IMR-90 (cell line): ENCODE data around the gene PLEKHA8. TPM values are rescaled to one million over a fixed set of nuclear protein-coding genes. Genes with fewer than 3 reads are reported as not detected.

Experiments
- ATAC-seq: fragments of 200-7000 bp; cut with Tn5 transposase; 2 replicates; pipeline ENCODE4 v1.9.1; 2020; ENCODE audit warnings: low read depth, mild to moderate bottlenecking, moderate library complexity
- BruUV-seq: library from RNA; stranded (reverse); fragments of 400-500 nt; replicated peaks from 2 replicates; lab custom pipeline; 2021; lab: Mats Ljungman, UMichigan
- CTCF ChIA-PET: fragments of 300-600 bp; formaldehyde crosslinking; extraction: SDS; loops from one replicate; lab custom pipeline; 2021; ENCODE audit warnings: antibody characterized with exemption; lab: Yijun Ruan, JAX
- POLR2A ChIA-PET: fragments of 300-600 bp; sonication (Branson Sonifier 250); formaldehyde crosslinking; loops from one replicate; lab custom pipeline; 2022; ENCODE audit warnings: antibody characterized with exemption; ENCODE audit not compliant: unreplicated experiment; lab: Charles Lee
- DNase-seq: peaks from one replicate; pipeline ENCODE4 v3.0.0; 2013
- H2AFZ ChIP-seq: replicated peaks from 2 replicates; pipeline ENCODE3; 2013; ENCODE audit warnings: low read length, mild to moderate bottlenecking; ENCODE audit not compliant: poor library complexity
- H2AK5ac ChIP-seq: 2 replicates; pipeline ENCODE4 v1.6.1; 2013; ENCODE audit warnings: low read depth, low read length, inconsistent platforms
- H2AK9ac ChIP-seq: replicated peaks from 2 replicates; pipeline ENCODE3; 2013; ENCODE audit warnings: mild to moderate bottlenecking, low read depth, low read length, moderate library complexity; ENCODE audit not compliant: poor library complexity
- H2BK120ac ChIP-seq: 2 replicates; pipeline ENCODE4 v1.6.1; 2013; ENCODE audit warnings: low read depth, low read length, inconsistent platforms
- H2BK15ac ChIP-seq: 3 replicates; pipeline ENCODE4 v1.6.1; 2013; ENCODE audit warnings: low read depth, low read length, inconsistent platforms
- H2BK20ac ChIP-seq: 2 replicates; pipeline ENCODE4 v1.6.1; 2013; ENCODE audit warnings: low read depth, mild to moderate bottlenecking, inconsistent platforms, low read length, moderate library complexity
- H2BK5ac ChIP-seq: 2 replicates; pipeline ENCODE4 v1.6.1; 2013; ENCODE audit warnings: mild to moderate bottlenecking, low read depth, low read length, inconsistent platforms; ENCODE audit not compliant: poor library complexity, severe bottlenecking
- H3K14ac ChIP-seq: replicated peaks from 2 replicates; pipeline ENCODE4 v1.6.1; 2013; ENCODE audit warnings: low read depth, low read length, inconsistent platforms
- H3K18ac ChIP-seq: 2 replicates; pipeline ENCODE4 v1.6.1; 2013; ENCODE audit warnings: low read depth, low read length, control low read depth
- H3K23ac ChIP-seq: 2 replicates; pipeline ENCODE4 v1.6.1; 2013; ENCODE audit warnings: low read depth, low read length, inconsistent platforms
- H3K27ac ChIP-seq: 2 replicates; pipeline ENCODE4 v1.5.1; 2013; ENCODE audit warnings: mild to moderate bottlenecking, control low read depth, low read length; ENCODE audit not compliant: insufficient read depth
- H3K27me3 ChIP-seq: 2 replicates; pipeline ENCODE4 v1.6.1; 2013; ENCODE audit warnings: low read length; ENCODE audit not compliant: control insufficient read depth, insufficient read depth
- H3K36me3 ChIP-seq: 2 replicates; pipeline ENCODE4 v1.6.1; 2013; ENCODE audit warnings: low read length, mixed read lengths; ENCODE audit not compliant: control insufficient read depth, insufficient read depth
- H3K4ac ChIP-seq: 2 replicates; pipeline ENCODE4 v1.6.1; 2013; ENCODE audit warnings: low read depth, low read length, inconsistent platforms
- H3K4me1 ChIP-seq: 2 replicates; pipeline ENCODE4 v1.6.1; 2013; ENCODE audit warnings: low read length, mixed read lengths; ENCODE audit not compliant: control insufficient read depth, insufficient read depth
- H3K4me2 ChIP-seq: 2 replicates; pipeline ENCODE4 v1.6.1; 2013; ENCODE audit warnings: low read depth, mild to moderate bottlenecking, control low read depth, low read length, moderate library complexity
- H3K4me3 ChIP-seq: 2 replicates; pipeline ENCODE4 v1.5.1; 2013; ENCODE audit warnings: low read depth, mild to moderate bottlenecking, control low read depth, low read length, moderate library complexity; ENCODE audit not compliant: insufficient read depth
- H3K56ac ChIP-seq: 2 replicates; pipeline ENCODE4 v1.6.1; 2013; ENCODE audit warnings: low read length, inconsistent platforms; ENCODE audit not compliant: insufficient read depth; ENCODE audit errors: extremely low read depth
- H3K79me1 ChIP-seq, 2 experiments: 2 replicates each; pipeline ENCODE4 v1.6.1; 2013; ENCODE audit warnings: low read length in 2 of 2, inconsistent platforms in 1 of 2, low read depth in 1 of 2
- H3K9ac ChIP-seq: 2 replicates; pipeline ENCODE4 v1.6.1; 2013; ENCODE audit warnings: low read depth, low read length, control low read depth
- H3K9me1 ChIP-seq: 2 replicates; pipeline ENCODE4 v1.6.1; 2013; ENCODE audit warnings: low read length, inconsistent platforms; ENCODE audit not compliant: insufficient read depth
- H3K9me3 ChIP-seq: 2 replicates; pipeline ENCODE4 v1.6.1; 2013; ENCODE audit warnings: low read length; ENCODE audit not compliant: control insufficient read depth, insufficient read depth
- H4K20me1 ChIP-seq: 2 replicates; pipeline ENCODE4 v1.6.1; 2013; ENCODE audit warnings: low read length, inconsistent platforms; ENCODE audit not compliant: insufficient read depth
- H4K5ac ChIP-seq: 2 replicates; pipeline ENCODE4 v1.6.1; 2013; ENCODE audit warnings: mild to moderate bottlenecking, low read depth, low read length, control low read depth
- H4K8ac ChIP-seq, 2 experiments: 2 replicates each; pipeline ENCODE4 v1.6.1; 2013; ENCODE audit warnings: low read depth in 2 of 2, low read length in 2 of 2, control low read depth in 1 of 2, inconsistent platforms in 1 of 2
- H4K91ac ChIP-seq: 2 replicates; pipeline ENCODE4 v1.6.1; 2013; ENCODE audit warnings: low read depth, low read length, inconsistent platforms; ENCODE audit not compliant: insufficient read depth
- CTCF ChIP-seq: conservative IDR thresholded peaks from 2 replicates; pipeline ENCODE4 v1.5.1; 2012; ENCODE audit warnings: mild to moderate bottlenecking, low read depth, low read length, improper control_type of control experiment
- dilution Hi-C: fragments of 300-500 bp; cut with HindIII; formaldehyde crosslinking; loops from one replicate; pipeline ENCODE4 v1.14.3; 2018; ENCODE audit warnings: low sequenced_read_pairs; ENCODE audit not compliant: unreplicated experiment
- in situ Hi-C: fragments of 300-500 bp; cut with MboI; formaldehyde crosslinking; loops from 3 replicates; pipeline ENCODE4 v1.14.3; 2019; ENCODE audit warnings: low sequenced_read_pairs, inconsistent platforms, mixed read lengths
- intact Hi-C: fragments of 100-400 bp; cut with micrococcal nuclease; formaldehyde crosslinking; loops from 2 replicates; pipeline ENCODE4 v1.10.0; 2022
- polyA plus RNA-seq, 3 experiments: library from polyadenylated mRNA; depleted of rRNA; stranded (reverse); fragments of >200 nt; gene quantifications; 2 replicates each; pipeline ENCODE4 v1.2.3, GENCODE V29; 2012; ENCODE audit warnings: low replicate concordance in 1 of 3
- total RNA-seq: library from RNA; depleted of rRNA; stranded (reverse); fragments of >200 nt; gene quantifications from 2 replicates; pipeline ENCODE4 v1.2.3, GENCODE V29; 2012

The PLEKHA8 gene
- total and polyA plus RNA-seq, 2 of the 4 experiments (the other 2 are of a cell fraction), result 3.6 to 9.7 TPM

- H3K79me1 ChIP-seq, result peaks cover 9 to 41% of the 10 kb centered on the region in 2 experiments
- no peak overlapping the region for H2BK20ac ChIP-seq
- no TSS peak for BruUV-seq
- H3K27me3 ChIP-seq, result no peaks in the 10 kb centered on the region
- H3K56ac ChIP-seq, result no peak overlapping the region
- ChIA-PET CTCF (no interaction called here), POLR2A (no interaction called here)
- ATAC-seq (no peak), DNase-seq (no peak)
- H3K9me3 ChIP-seq, result no peaks in the 10 kb centered on the region; the same call in 1 of the 2 replicates
- no peak overlapping the region for H4K5ac ChIP-seq
- H3K9me1 ChIP-seq, result no peaks in the 10 kb centered on the region
- no peak overlapping the region for H3K23ac ChIP-seq
- TF ChIP-seq CTCF, result no peak
- no peak overlapping the region for H3K27ac ChIP-seq
- dilution Hi-C loops, result no loop called here
- no peak overlapping the region for H2BK120ac ChIP-seq
- H3K4me1 ChIP-seq, result peaks cover 6% of the 10 kb centered on the region; the same call in 1 of the 2 replicates
- no peak overlapping the region for H3K4me2 ChIP-seq
- no peak overlapping the region for H3K18ac ChIP-seq
- H3K36me3 ChIP-seq, result peaks cover 3% of the 10 kb centered on the region
- H4K8ac ChIP-seq, result no peak overlapping the region
- no peak overlapping the region for H2AK5ac ChIP-seq
- H3K4ac ChIP-seq, result no peak overlapping the region
- no peak overlapping the region for H2BK15ac ChIP-seq
- in situ Hi-C loops, result no loop called here
- intact Hi-C loops, result no loop called here
- H2BK5ac ChIP-seq, result no peak overlapping the region
- H2AK9ac ChIP-seq, result no peak overlapping the region
- H3K9ac ChIP-seq, result no peak overlapping the region
- H2AFZ ChIP-seq, result no peak overlapping the region
- H3K4me3 ChIP-seq, result no peak overlapping the region
- no peak overlapping the region for H4K91ac ChIP-seq
- no peak overlapping the region for H3K14ac ChIP-seq
- no peaks in the 10 kb centered on the region; the same call in 1 of the 2 replicates for H4K20me1 ChIP-seq
Observed at GRCh38 chr7:30040938-30041337, 12.7 kb downstream of the PLEKHA8 start.
